ENCODE measurements around the gene ADCY4. TPM values are rescaled to one million over a fixed set of nuclear protein-coding genes. Genes with fewer than 3 reads are reported as not detected.

Gene ADCY4
- total and polyA plus RNA-seq, 10 of the 15 experiments (the other 5 are each of a cell fraction or from before 2014, with no cell fraction given): 0.05 to 0.87 (median 0.21) TPM; not detected in 1

DNA sequence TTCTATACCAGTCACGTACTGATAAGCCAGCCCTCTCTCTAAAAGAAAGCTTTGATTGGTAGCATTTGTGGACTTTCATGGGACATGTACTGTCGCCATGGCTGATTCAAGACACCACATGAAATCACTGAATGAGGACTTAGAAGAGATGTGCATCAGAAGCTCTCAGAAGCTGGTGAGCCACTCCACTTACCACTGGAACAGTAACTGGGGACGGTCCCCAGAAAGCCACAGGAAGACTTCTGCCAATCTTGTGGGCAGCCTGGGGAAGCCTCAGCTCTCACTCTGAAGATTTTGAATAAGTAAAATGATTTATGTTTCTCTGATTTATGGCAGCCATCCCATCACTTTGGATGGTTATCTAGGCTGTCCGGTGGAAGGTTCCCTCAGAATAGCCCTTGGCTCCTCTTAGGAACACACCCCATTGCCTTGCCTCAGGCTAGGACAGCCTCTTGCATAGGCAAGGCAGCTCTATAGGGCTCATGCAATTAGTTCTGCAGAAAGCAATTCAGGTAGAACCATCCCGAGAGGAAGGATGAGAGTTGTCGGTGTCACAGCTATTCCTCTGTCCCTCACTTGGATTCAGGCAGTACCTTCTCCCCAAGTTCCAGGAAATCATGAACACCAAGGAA lies 45.1 kb downstream of the ADCY4 start:
- Histone ChIP-seq H4K20me1 (ENCODE audit: control insufficient read depth, insufficient read depth) (no peaks in the 10 kb centered on the region), H3K79me2 (ENCODE audit: control insufficient read depth, insufficient read depth, low read length) (no peaks in the 10 kb centered on the region), H3K27ac (ENCODE audit: control insufficient read depth, insufficient read depth) (0 out of 2 replicates have a peak overlapping the region, but pooled peaks have one; percentile 24), H3K27me3 (replicated peaks in 1 of 2; ENCODE audit: control insufficient read depth in 2 of 2, insufficient read depth in 2 of 2, low read length in 1 of 2) (no peaks in the 10 kb centered on the region), H2AFZ (ENCODE audit: control insufficient read depth, low read depth, low read length) (no peak overlapping the region), H3K4me2 (ENCODE audit: control insufficient read depth, insufficient read depth) (peak overlapping the region; percentile 42), H3K36me3 (ENCODE audit: control insufficient read depth in 2 of 2, insufficient read depth in 2 of 2, low read length in 1 of 2) (peaks cover 12 to 26% of the 10 kb centered on the region in 2 experiments), H3K9me3 (replicated peaks; ENCODE audit: control insufficient read depth, insufficient read depth, low read length) (no peaks in the 10 kb centered on the region), H3K4me3 (no peak overlapping the region), H3K4me1 (ENCODE audit: control insufficient read depth, insufficient read depth, low read length) (peaks cover 11% of the 10 kb centered on the region), H3K9ac (ENCODE audit: control insufficient read depth, insufficient read depth, low read length) (no peak overlapping the region)
- ChIA-PET POLR2A (interaction anchor here (0.6 to 2.5 kb wide), 8 partner anchors 9 to 161 kb away, joined by 3 to 9 read pairs (median 5); partner anchors contain the start of genes CHMP4A and TINF2), RAD21 (ENCODE audit: unreplicated experiment) (interaction anchor here (0.9 to 3.0 kb wide), 5 partner anchors 10 to 74 kb away, joined by 4 to 16 read pairs (median 6); partner anchors contain the start of genes DHRS1, MDP1, NOP9 and TINF2), SMC1A (ENCODE audit: uncharacterized antibody, unreplicated experiment) (interaction anchor here (0.6 to 3.0 kb wide), 10 partner anchors 8 to 48 kb away, joined by 3 to 18 read pairs (median 6); partner anchors contain the start of genes CIDEB, LTB4R2, RABGGTA and TINF2), CTCF (interaction anchor here (0.9 to 13.4 kb wide), 9 partner anchors 10 to 142 kb away, joined by 3 to 269 read pairs (median 5); partner anchors contain the start of genes CIDEB, DHRS1, NOP9 and RABGGTA)
- ATAC-seq (peak; percentile 95), DNase-seq (ENCODE audit: low read depth, low spot score) (no peak), FAIRE-seq (no peak)
- no TSS peak for BruUV-seq (replicated peaks)
- intact Hi-C loops (cut with micrococcal nuclease; ENCODE audit: unreplicated experiment): no loop called here
- in situ Hi-C loops (cut with MboI): no loop called here
- WGBS (ENCODE audit: insufficient coverage, insufficient replicate concordance, low lambda C conversion rate, missing lambda C conversion rate): 38% methylated on average over 6 of the region's 6 CpGs
- TF ChIP-seq, protein P1, sequence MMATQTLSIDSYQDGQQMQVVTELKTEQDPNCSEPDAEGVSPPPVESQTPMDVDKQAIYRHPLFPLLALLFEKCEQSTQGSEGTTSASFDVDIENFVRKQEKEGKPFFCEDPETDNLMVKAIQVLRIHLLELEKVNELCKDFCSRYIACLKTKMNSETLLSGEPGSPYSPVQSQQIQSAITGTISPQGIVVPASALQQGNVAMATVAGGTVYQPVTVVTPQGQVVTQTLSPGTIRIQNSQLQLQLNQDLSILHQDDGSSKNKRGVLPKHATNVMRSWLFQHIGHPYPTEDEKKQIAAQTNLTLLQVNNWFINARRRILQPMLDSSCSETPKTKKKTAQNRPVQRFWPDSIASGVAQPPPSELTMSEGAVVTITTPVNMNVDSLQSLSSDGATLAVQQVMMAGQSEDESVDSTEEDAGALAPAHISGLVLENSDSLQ (IDR thresholded peaks at IDR 0.05): peak; percentile 62; the same call in 1 of the 2 replicates
- peak in 1 of 2 experiments; percentile 7; a peak in 1 of 4 replicates for TF ChIP-seq BHLHE40 (IDR thresholded peaks at IDR 0.05; ENCODE audit: borderline replicate concordance in 1 of 2, low read depth in 2 of 2, low read length in 1 of 2)
- TF ChIP-seq TBL1XR1 (IDR thresholded peaks at IDR 0.05; ENCODE audit: low read depth, low read length): no peak
- TF ChIP-seq, protein P2, sequence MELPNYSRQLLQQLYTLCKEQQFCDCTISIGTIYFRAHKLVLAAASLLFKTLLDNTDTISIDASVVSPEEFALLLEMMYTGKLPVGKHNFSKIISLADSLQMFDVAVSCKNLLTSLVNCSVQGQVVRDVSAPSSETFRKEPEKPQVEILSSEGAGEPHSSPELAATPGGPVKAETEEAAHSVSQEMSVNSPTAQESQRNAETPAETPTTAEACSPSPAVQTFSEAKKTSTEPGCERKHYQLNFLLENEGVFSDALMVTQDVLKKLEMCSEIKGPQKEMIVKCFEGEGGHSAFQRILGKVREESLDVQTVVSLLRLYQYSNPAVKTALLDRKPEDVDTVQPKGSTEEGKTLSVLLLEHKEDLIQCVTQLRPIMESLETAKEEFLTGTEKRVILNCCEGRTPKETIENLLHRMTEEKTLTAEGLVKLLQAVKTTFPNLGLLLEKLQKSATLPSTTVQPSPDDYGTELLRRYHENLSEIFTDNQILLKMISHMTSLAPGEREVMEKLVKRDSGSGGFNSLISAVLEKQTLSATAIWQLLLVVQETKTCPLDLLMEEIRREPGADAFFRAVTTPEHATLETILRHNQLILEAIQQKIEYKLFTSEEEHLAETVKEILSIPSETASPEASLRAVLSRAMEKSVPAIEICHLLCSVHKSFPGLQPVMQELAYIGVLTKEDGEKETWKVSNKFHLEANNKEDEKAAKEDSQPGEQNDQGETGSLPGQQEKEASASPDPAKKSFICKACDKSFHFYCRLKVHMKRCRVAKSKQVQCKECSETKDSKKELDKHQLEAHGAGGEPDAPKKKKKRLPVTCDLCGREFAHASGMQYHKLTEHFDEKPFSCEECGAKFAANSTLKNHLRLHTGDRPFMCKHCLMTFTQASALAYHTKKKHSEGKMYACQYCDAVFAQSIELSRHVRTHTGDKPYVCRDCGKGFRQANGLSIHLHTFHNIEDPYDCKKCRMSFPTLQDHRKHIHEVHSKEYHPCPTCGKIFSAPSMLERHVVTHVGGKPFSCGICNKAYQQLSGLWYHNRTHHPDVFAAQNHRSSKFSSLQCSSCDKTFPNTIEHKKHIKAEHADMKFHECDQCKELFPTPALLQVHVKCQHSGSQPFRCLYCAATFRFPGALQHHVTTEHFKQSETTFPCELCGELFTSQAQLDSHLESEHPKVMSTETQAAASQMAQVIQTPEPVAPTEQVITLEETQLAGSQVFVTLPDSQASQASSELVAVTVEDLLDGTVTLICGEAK (IDR thresholded peaks at IDR 0.05; ENCODE audit: borderline replicate concordance): no peak
- TF ChIP-seq KAT2A (conservative IDR thresholded peaks at IDR 0.05; ENCODE audit: control insufficient read depth, low read depth, low read length): no peak
- no peak for TF ChIP-seq SMARCA5 (IDR thresholded peaks at IDR 0.05)
- no peak for TF ChIP-seq MYC (IDR thresholded peaks at IDR 0.05; ENCODE audit: insufficient read depth, insufficient read length, insufficient replicate concordance, low read length, severe bottlenecking)
- no peak for TF ChIP-seq TCF3 (IDR thresholded peaks at IDR 0.05; ENCODE audit: borderline replicate concordance, insufficient read depth, low read depth, low read length)
- TF ChIP-seq, protein P3, sequence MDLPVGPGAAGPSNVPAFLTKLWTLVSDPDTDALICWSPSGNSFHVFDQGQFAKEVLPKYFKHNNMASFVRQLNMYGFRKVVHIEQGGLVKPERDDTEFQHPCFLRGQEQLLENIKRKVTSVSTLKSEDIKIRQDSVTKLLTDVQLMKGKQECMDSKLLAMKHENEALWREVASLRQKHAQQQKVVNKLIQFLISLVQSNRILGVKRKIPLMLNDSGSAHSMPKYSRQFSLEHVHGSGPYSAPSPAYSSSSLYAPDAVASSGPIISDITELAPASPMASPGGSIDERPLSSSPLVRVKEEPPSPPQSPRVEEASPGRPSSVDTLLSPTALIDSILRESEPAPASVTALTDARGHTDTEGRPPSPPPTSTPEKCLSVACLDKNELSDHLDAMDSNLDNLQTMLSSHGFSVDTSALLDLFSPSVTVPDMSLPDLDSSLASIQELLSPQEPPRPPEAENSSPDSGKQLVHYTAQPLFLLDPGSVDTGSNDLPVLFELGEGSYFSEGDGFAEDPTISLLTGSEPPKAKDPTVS (IDR thresholded peaks at IDR 0.05; ENCODE audit: low read depth, low read length): no peak
- no peak for TF ChIP-seq CREM (IDR thresholded peaks at IDR 0.05; ENCODE audit: low read depth)
- TF ChIP-seq, protein P4, sequence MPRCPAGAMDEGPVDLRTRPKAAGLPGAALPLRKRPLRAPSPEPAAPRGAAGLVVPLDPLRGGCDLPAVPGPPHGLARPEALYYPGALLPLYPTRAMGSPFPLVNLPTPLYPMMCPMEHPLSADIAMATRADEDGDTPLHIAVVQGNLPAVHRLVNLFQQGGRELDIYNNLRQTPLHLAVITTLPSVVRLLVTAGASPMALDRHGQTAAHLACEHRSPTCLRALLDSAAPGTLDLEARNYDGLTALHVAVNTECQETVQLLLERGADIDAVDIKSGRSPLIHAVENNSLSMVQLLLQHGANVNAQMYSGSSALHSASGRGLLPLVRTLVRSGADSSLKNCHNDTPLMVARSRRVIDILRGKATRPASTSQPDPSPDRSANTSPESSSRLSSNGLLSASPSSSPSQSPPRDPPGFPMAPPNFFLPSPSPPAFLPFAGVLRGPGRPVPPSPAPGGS (IDR thresholded peaks at IDR 0.05; ENCODE audit: borderline replicate concordance, insufficient read depth, low read depth, low read length, poor library complexity, severe bottlenecking): peak; percentile 49
- no peak for TF ChIP-seq KLF5 (IDR thresholded peaks at IDR 0.05; ENCODE audit: partially characterized antibody)
- TF ChIP-seq TARDBP (IDR thresholded peaks at IDR 0.05; ENCODE audit: borderline replicate concordance): no peak
- 0 out of 2 replicates have a peak, but pooled peaks have one; percentile 23 for TF ChIP-seq ATF7 (IDR thresholded peaks at IDR 0.05; ENCODE audit: low read depth)
